MCF 10A (cell line): ENCODE measurements around the gene ZNF284. TPM values are rescaled to one million over a fixed set of nuclear protein-coding genes. Genes with fewer than 3 reads are reported as not detected.

Experiments used
- BruUV-seq: library from RNA; stranded (reverse); fragments of 400-500 nt; replicated peaks from 2 replicates; lab custom pipeline; 2021; lab: Mats Ljungman, UMichigan
- CTCF ChIA-PET: fragments of 300-600 bp; sonication (Branson Sonifier 250); formaldehyde crosslinking; extraction: SDS; loops from one replicate; lab custom pipeline; 2021; ENCODE audit warnings: antibody characterized with exemption, inconsistent platforms; lab: Yijun Ruan, JAX
- POLR2A ChIA-PET: fragments of 300-600, 350-650 bp; sonication (Branson Sonifier 250); formaldehyde crosslinking; extraction: SDS; loops from one replicate; lab custom pipeline; 2020; ENCODE audit warnings: antibody characterized with exemption, inconsistent platforms; lab: Yijun Ruan, JAX
- DNase-seq: peaks from one replicate; pipeline ENCODE4 v3.0.0-alpha.2; 2018; ENCODE audit not compliant: unreplicated experiment
- H3K27ac Mint-ChIP-seq: one replicate; pipeline ENCODE4 v1.8.0; 2022; ENCODE audit warnings: mild to moderate bottlenecking, low read depth, mixed read lengths; ENCODE audit not compliant: unreplicated experiment
- H3K27me3 Mint-ChIP-seq: one replicate; pipeline ENCODE4 v1.8.0; 2022; ENCODE audit warnings: mixed read lengths; ENCODE audit not compliant: insufficient read depth, unreplicated experiment
- H3K36me3 Mint-ChIP-seq: one replicate; pipeline ENCODE4 v1.8.0; 2022; ENCODE audit warnings: mild to moderate bottlenecking, moderate library complexity, mixed read lengths; ENCODE audit not compliant: insufficient read depth, unreplicated experiment
- H3K4me1 Mint-ChIP-seq: one replicate; pipeline ENCODE4 v1.8.0; 2022; ENCODE audit warnings: mixed read lengths; ENCODE audit not compliant: insufficient read depth, unreplicated experiment
- H3K4me3 Mint-ChIP-seq: one replicate; pipeline ENCODE4 v1.8.0; 2022; ENCODE audit warnings: mild to moderate bottlenecking, moderate library complexity, mixed read lengths; ENCODE audit not compliant: unreplicated experiment
- H3K9me3 Mint-ChIP-seq: one replicate; pipeline ENCODE4 v1.8.0; 2022; ENCODE audit warnings: mixed read lengths; ENCODE audit not compliant: unreplicated experiment
- CTCF ChIP-seq: fragments of 200-600 bp; IDR thresholded peaks from one replicate; pipeline ENCODE4 v1.8.0; 2022; ENCODE audit warnings: antibody characterized with exemption, mild to moderate bottlenecking; ENCODE audit not compliant: unreplicated experiment
- intact Hi-C: fragments of 100-400 bp; cut with micrococcal nuclease; formaldehyde crosslinking; loops from 2 replicates; pipeline ENCODE4 v1.14.1; 2022
- total RNA-seq: library from RNA; stranded (reverse); gene quantifications from 2 replicates; pipeline ENCODE4 v1.2.3, GENCODE V29; 2022

The ZNF284 gene
- total RNA-seq, 1 experiment from 2014 or later: 2.5 TPM

GRCh38 chr19:44026622-44027021 lies 45.3 kb upstream of the ZNF284 start:
- H3K4me3 Mint-ChIP-seq: peak overlapping the region; percentile 95
- no peaks in the 10 kb centered on the region for H3K4me1 Mint-ChIP-seq
- CTCF ChIA-PET: no interaction called here
- H3K27ac Mint-ChIP-seq: no peak overlapping the region
- intact Hi-C loops: no loop called here
- H3K9me3 Mint-ChIP-seq: peaks cover 31% of the 10 kb centered on the region
- no peak for DNase-seq
- no TSS peak for BruUV-seq
- no peak for TF ChIP-seq CTCF
- POLR2A ChIA-PET: interaction anchor here (0.9 kb wide), 1 partner anchor 18 kb away, joined by 3 read pairs; no protein-coding TSS in a partner anchor
- H3K27me3 Mint-ChIP-seq: no peaks in the 10 kb centered on the region
- H3K36me3 Mint-ChIP-seq: peaks cover 31% of the 10 kb centered on the region

GRCh38 chr19:44032001-44032610 lies 39.9 kb upstream of the ZNF284 start:
- intact Hi-C loops: no loop called here
- no peak for TF ChIP-seq CTCF
- BruUV-seq: no TSS peak
- CTCF ChIA-PET: interaction anchor here (0.5 kb wide), 1 partner anchor 160 kb away, joined by 3 read pairs; no protein-coding TSS in a partner anchor
- Mint-ChIP-seq H3K9me3 (peaks cover 40% of the 10 kb centered on the region), H3K27ac (no peak overlapping the region), H3K27me3 (no peaks in the 10 kb centered on the region), H3K36me3 (peaks cover 45% of the 10 kb centered on the region), H3K4me3 (no peak overlapping the region), H3K4me1 (no peaks in the 10 kb centered on the region)
- POLR2A ChIA-PET: no interaction called here
- DNase-seq: no peak

- no peak for TF ChIP-seq CTCF
- Mint-ChIP-seq H3K4me3 (no peak overlapping the region), H3K9me3 (peaks cover 27% of the 10 kb centered on the region), H3K36me3 (no peaks in the 10 kb centered on the region), H3K27ac (no peak overlapping the region), H3K27me3 (no peaks in the 10 kb centered on the region), H3K4me1 (no peaks in the 10 kb centered on the region)
- CTCF ChIA-PET: no interaction called here
- intact Hi-C loops: no loop called here
- POLR2A ChIA-PET: no interaction called here
- BruUV-seq: no TSS peak
- no peak for DNase-seq
Measured at GRCh38 chr19:44042147-44042546, 29.8 kb upstream of the ZNF284 start.

- H3K9me3 Mint-ChIP-seq: peaks cover 36% of the 10 kb centered on the region
- no peak for DNase-seq
- POLR2A ChIA-PET: interaction anchor here (0.5 to 1.7 kb wide), 9 partner anchors 10 to 459 kb away, joined by 3 to 5 read pairs (median 3); partner anchors contain the start of genes ZNF230 and ZNF45
- CTCF ChIA-PET: interaction anchor here (0.6 kb wide), 3 partner anchors 348 to 1586 kb away, joined by 3 to 7 read pairs (median 4); no protein-coding TSS in a partner anchor
- H3K36me3 Mint-ChIP-seq: peaks cover 5% of the 10 kb centered on the region
- H3K27me3 Mint-ChIP-seq: no peaks in the 10 kb centered on the region
- intact Hi-C loops: no loop called here
- TF ChIP-seq CTCF: no peak
- BruUV-seq: no TSS peak
- H3K4me3 Mint-ChIP-seq: peak overlapping the region; percentile 83
- H3K27ac Mint-ChIP-seq: peak overlapping the region; percentile 76
- H3K4me1 Mint-ChIP-seq: no peaks in the 10 kb centered on the region
Measured at GRCh38 chr19:44050740-44051649, 21.0 kb upstream of the ZNF284 start.
